Measurements from ENCODE around the gene IVD. TPM values are rescaled to one million over a fixed set of nuclear protein-coding genes. Genes with fewer than 3 reads are reported as not detected.

IVD gene
- total and polyA plus RNA-seq, 9 of the 15 experiments (the other 6 are each of a cell fraction or from before 2014, with no cell fraction given) = 0.15 to 4.5 (median 2.4) TPM

DNA sequence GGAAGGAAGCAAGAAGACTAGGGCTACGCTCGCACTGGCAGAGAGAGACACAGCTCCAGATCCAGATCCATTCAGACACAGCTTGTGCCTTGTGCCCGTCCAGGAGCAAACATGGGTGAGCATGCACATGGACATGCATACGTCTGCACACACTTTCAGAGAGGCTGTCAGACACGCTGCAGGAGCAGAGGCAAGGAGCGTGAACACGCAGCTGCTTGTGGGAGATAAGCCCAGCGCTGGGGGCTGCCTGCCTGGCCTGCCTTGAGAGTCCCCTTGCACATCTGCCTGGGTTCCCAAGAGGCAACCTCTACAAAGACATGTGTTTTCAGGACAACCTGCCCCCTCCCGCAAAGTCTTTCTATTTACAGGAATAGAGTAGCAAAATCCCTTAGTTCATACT, 21.6 kb downstream of the IVD start (continued):
- TF ChIP-seq, protein P1, sequence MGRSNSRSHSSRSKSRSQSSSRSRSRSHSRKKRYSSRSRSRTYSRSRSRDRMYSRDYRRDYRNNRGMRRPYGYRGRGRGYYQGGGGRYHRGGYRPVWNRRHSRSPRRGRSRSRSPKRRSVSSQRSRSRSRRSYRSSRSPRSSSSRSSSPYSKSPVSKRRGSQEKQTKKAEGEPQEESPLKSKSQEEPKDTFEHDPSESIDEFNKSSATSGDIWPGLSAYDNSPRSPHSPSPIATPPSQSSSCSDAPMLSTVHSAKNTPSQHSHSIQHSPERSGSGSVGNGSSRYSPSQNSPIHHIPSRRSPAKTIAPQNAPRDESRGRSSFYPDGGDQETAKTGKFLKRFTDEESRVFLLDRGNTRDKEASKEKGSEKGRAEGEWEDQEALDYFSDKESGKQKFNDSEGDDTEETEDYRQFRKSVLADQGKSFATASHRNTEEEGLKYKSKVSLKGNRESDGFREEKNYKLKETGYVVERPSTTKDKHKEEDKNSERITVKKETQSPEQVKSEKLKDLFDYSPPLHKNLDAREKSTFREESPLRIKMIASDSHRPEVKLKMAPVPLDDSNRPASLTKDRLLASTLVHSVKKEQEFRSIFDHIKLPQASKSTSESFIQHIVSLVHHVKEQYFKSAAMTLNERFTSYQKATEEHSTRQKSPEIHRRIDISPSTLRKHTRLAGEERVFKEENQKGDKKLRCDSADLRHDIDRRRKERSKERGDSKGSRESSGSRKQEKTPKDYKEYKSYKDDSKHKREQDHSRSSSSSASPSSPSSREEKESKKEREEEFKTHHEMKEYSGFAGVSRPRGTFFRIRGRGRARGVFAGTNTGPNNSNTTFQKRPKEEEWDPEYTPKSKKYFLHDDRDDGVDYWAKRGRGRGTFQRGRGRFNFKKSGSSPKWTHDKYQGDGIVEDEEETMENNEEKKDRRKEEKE (IDR thresholded peaks at IDR 0.05; ENCODE audit: borderline replicate concordance in 1 of 2, control insufficient read depth in 1 of 2, low read depth in 2 of 2, low read length in 1 of 2) = no peak
- TF ChIP-seq FOXK2 (conservative IDR thresholded peaks at IDR 0.05 in 1 of 2, IDR thresholded peaks at IDR 0.05 in 1 of 2; ENCODE audit: low read depth in 2 of 2) (peak; percentile 17 to 25; a peak in 2 of 4 replicates), CREM (IDR thresholded peaks at IDR 0.05; ENCODE audit: low read depth) (peak; percentile 61; the same call in 1 of the 2 replicates), GABPB1 (CRISPR knock-in tag; IDR thresholded peaks at IDR 0.05) (no peak), SMAD4 (CRISPR knock-in tag; conservative IDR thresholded peaks at IDR 0.05) (peak; percentile 60), XRCC4 (IDR thresholded peaks at IDR 0.05; ENCODE audit: extremely low read depth, insufficient read depth, insufficient read length) (no peak), MXI1 (IDR thresholded peaks at IDR 0.05; ENCODE audit: low read depth, low read length) (0 out of 2 replicates have a peak, but pooled peaks have one; percentile 17), GATA2 (CRISPR knock-in tag; IDR thresholded peaks at IDR 0.05) (peak; percentile 77)
- TF ChIP-seq, protein P2, sequence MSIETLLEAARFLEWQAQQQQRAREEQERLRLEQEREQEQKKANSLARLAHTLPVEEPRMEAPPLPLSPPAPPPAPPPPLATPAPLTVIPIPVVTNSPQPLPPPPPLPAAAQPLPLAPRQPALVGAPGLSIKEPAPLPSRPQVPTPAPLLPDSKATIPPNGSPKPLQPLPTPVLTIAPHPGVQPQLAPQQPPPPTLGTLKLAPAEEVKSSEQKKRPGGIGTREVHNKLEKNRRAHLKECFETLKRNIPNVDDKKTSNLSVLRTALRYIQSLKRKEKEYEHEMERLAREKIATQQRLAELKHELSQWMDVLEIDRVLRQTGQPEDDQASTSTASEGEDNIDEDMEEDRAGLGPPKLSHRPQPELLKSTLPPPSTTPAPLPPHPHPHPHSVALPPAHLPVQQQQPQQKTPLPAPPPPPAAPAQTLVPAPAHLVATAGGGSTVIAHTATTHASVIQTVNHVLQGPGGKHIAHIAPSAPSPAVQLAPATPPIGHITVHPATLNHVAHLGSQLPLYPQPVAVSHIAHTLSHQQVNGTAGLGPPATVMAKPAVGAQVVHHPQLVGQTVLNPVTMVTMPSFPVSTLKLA (conservative IDR thresholded peaks at IDR 0.05) = peak; percentile 81 to 87
- TF ChIP-seq, protein P3, sequence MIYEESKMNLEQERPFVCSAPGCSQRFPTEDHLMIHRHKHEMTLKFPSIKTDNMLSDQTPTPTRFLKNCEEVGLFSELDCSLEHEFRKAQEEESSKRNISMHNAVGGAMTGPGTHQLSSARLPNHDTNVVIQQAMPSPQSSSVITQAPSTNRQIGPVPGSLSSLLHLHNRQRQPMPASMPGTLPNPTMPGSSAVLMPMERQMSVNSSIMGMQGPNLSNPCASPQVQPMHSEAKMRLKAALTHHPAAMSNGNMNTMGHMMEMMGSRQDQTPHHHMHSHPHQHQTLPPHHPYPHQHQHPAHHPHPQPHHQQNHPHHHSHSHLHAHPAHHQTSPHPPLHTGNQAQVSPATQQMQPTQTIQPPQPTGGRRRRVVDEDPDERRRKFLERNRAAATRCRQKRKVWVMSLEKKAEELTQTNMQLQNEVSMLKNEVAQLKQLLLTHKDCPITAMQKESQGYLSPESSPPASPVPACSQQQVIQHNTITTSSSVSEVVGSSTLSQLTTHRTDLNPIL (CRISPR knock-in tag; IDR thresholded peaks at IDR 0.05) = no peak
